ENCODE measurements around the gene RSPO1.
"Not testable (repeated sequence)": the region's sequence is repeated elsewhere in the genome, so short reads cannot be mapped to it uniquely, and the experiment has no call there.

RSPO1 gene

GRCh38 chr1:37620707-37621106, 14.0 kb downstream of the RSPO1 start:
- no peak for DNase-seq (ENCODE audit: low read depth in 2 of 2)

DNA sequence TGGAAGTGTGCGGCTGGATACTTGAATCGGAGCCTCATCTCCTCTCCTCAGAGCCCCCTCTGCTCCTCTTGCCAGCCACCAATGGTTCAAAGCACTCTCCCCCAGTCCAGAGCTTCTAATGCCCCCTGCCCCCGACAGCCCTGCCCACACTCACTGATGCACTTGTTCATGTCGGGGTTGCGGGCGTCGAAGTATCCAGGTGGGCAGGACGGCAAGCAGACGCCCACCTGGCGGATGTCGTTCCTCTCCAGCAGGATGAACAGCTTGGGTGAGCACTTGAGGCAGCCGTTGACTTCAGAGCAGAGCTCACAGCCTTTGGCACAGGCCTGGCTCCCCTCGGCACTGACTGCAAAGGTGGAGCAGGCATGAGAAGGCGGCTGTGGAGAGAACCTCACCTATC, 18.4 kb downstream of the RSPO1 start:
- DNase-seq (ENCODE audit: low read depth in 2 of 2): no peak

DNA sequence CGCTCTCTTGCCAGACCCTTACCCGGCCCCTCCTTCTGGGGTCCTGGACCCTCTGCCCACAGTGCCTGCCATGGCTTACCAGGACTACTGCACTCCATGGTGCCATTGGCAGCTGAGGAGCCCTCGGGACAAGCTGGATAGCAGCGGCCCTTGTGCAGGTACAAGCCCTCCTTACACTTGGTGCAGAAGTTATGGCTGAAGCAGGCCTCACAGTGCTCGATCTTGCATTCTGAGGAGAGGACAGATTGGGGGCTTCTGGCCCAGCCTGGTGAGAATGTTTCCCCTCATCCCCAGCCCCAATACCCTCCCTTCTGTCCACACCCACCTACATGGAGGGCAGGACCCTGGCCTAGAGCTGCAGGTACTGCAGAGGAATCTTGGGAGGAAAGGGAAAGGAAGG, 20.6 kb downstream of the RSPO1 start:
- no peak for DNase-seq (ENCODE audit: low read depth in 2 of 2)

GRCh38 chr1:37612186-37612585, 22.5 kb downstream of the RSPO1 start:
- no peak for DNase-seq (ENCODE audit: low read depth in 2 of 2)

- DNase-seq (ENCODE audit: low read depth in 2 of 2): no peak
These were observed 24.7 kb downstream of the RSPO1 start for GRCh38 chr1:37609994-37610393.

GRCh38 chr1:37609002-37609401, 25.7 kb downstream of the RSPO1 start:
- DNase-seq (ENCODE audit: low read depth in 2 of 2): no peak

- no peak for DNase-seq (ENCODE audit: low read depth in 2 of 2)
These were observed 28.0 kb downstream of the RSPO1 start for GRCh38 chr1:37606481-37607263.

GRCh38 chr1:37605806-37606474, 28.8 kb downstream of the RSPO1 start:
- no peak for DNase-seq (ENCODE audit: low read depth in 2 of 2)

- no peak for DNase-seq (ENCODE audit: low read depth in 2 of 2)
These were observed 29.5 kb downstream of the RSPO1 start for GRCh38 chr1:37605061-37605650.

GRCh38 chr1:37602750-37603694, 31.7 kb downstream of the RSPO1 start:
- no peak for DNase-seq (ENCODE audit: low read depth in 2 of 2)

GRCh38 chr1:37601441-37601840, 33.3 kb downstream of the RSPO1 start:
- no peak for DNase-seq (ENCODE audit: low read depth in 2 of 2)

DNA sequence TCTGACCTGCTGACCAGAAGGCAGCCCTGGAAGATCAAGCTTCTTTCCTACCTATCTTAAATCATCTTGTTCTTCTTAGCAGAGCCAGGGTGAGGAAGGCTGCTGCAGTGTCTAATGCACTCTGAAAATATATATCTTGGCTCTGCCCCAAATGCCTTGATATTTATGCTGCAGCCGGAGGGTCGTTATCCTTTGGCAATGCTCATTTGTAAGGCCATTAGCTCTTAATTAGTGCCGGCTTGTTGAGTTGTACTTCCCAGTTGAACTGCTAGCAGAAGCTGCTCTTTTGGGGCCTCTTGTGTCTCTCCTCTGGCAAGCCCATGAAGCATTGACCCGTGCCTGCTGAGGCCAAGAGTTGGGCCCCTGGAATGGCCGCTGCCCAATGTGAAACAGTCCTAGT, 34.8 kb downstream of the RSPO1 start:
- DNase-seq (ENCODE audit: low read depth in 2 of 2): no peak

GRCh38 chr1:37596182-37596667, 38.5 kb downstream of the RSPO1 start:
- DNase-seq (ENCODE audit: low read depth in 2 of 2): no peak

DNA sequence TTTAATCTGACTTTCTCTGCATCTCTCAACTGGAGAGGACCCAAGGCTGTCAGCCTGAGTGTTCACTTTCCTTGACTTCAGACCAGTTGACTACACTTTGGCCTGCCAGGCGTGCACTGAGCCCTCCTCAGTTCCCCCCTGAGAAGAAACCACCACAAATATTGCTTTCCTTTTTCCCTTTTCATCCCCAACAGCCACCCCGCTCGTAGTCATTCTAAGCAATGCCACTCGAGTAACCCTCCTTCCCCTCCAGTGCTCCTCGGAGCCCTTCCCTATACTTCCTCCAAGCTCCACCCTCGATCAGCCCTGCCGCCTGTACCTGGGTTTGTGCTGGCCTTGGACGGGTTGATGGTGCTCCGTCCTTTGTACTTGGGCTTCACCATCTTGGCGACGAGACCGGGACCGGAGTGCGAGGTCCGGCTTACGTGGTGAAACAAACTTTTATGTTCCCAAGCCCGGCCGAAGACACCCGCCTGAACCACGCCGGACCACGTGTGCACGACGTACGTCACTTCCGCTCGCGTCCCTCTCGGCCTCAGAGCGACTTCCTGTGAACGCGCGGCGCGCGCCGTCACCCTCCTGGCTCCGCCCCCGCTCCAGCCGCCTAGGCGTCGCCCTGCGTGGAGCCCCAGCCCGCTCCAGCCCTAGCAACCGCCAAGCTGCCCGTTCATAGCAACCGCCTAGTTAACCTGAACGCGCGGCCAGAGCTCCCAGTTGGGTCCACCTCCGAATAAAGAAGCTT, 39.1 kb downstream of the RSPO1 start, which contains the start of gene GNL2:
Gene GNL2, minus strand, starts transcription at position 498 of the 742 bp plus-strand sequence. Its CDS starts 115 bp downstream, at position 383.
- DNase-seq (ENCODE audit: low read depth in 2 of 2): peak; percentile 80

GRCh38 chr1:37593726-37594125, 41.0 kb downstream of the RSPO1 start:
- no peak for DNase-seq (ENCODE audit: low read depth in 2 of 2)

- no peak for DNase-seq (ENCODE audit: low read depth in 2 of 2)
These were observed 45.8 kb downstream of the RSPO1 start for GRCh38 chr1:37588939-37589338.

- not testable (repeated sequence) for DNase-seq (ENCODE audit: low read depth in 2 of 2)
These were observed 50.1 kb downstream of the RSPO1 start for GRCh38 chr1:37584544-37584943.

DNA sequence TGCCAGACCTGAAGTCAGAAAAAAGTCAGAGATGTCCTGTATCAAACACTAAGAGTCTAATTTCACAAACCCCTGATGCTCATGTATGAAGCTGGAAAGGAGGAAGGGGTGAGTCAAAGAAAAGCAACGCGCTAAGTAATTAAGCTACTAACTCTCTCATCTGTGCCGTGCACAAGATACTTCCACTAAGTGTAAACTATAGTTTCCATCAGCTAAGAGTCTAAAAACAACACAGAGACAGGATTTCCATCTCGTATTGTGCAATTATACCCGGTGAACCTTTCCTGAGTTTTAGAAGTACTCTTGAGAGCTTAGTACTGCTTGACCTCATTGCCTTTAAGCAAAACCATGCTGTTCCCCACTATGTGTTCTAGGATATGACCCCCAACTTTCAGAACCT, 59.0 kb downstream of the RSPO1 start:
- DNase-seq (ENCODE audit: low read depth in 2 of 2): no peak

- DNase-seq (ENCODE audit: low read depth in 2 of 2): peak; percentile 69 to 74
These were observed 59.7 kb downstream of the RSPO1 start for GRCh38 chr1:37574834-37575480.

Data from fibroblast of skin of left biceps (primary cell).